ENCODE data around the gene LRRC14B. TPM values are rescaled to one million over a fixed set of nuclear protein-coding genes. Genes with fewer than 3 reads are reported as not detected.

The LRRC14B gene
- total RNA-seq, 1 experiment from 2014 or later, result not detected

DNA sequence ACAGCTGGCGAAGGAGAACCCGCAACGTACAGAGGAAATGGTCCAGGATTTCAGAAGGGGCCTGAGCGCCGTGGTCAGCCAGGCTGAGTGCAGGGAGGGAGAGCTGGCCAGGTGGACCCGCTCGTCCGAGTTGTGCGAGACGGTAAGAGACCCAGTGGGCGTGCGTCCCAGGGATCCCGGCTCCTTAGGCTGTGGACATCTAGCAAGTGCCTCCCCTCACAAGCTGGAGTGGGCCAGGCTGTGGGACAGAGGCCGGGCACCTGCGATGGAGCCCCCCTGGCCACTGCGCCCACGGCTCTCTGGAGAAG, 29.5 kb upstream of the LRRC14B start:
- Histone ChIP-seq H3K4me1 (ENCODE audit: insufficient read depth, low read length, poor library complexity, severe bottlenecking) (no peaks in the 10 kb centered on the region), H3K27me3 (replicated peaks; ENCODE audit: insufficient read depth, low read depth, low read length, poor library complexity) (no peaks in the 10 kb centered on the region), H3K36me3 (ENCODE audit: insufficient read depth, low read length, poor library complexity, severe bottlenecking) (no peaks in the 10 kb centered on the region), H3K27ac (ENCODE audit: low read depth, low read length, poor library complexity, severe bottlenecking) (no peak overlapping the region), H3K9me3 (ENCODE audit: low read depth, low read length, poor library complexity, severe bottlenecking) (no peaks in the 10 kb centered on the region), H3K4me3 (ENCODE audit: low read depth, low read length, poor library complexity, severe bottlenecking) (no peak overlapping the region)
- TF ChIP-seq EZH2 (IDR thresholded peaks at IDR 0.05; ENCODE audit: borderline replicate concordance, low read depth, low read length, poor library complexity, severe bottlenecking), result no peak
- TF ChIP-seq CTCF (conservative IDR thresholded peaks at IDR 0.05; ENCODE audit: low read depth, low read length), result no peak
- intact Hi-C loops (cut with micrococcal nuclease; ENCODE audit: unreplicated experiment), result no loop called here
- DNase-seq (ENCODE audit: low spot score), result no peak
- ChIA-PET POLR2A (ENCODE audit: low non-redundant PET) (no interaction called here), CTCF (no interaction called here)
- BruUV-seq (replicated peaks), result no TSS peak

DNA sequence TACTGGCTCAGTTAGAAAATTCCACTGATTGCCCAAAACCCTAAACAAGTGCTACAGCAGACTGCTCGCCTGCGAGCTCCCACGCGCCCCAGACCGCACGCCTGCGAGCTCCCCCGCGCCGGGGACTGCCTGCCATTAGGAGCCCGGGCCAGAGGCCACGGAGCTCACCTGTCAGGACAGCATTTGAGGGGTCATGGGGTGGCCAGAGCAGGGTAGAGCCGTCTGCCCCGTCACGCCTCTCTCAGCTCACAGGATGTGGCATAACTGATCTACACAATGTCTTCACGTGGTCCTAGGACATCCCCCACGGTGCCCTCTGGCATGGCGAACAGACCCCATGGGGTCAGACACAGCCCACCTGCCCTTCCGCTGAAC, 29.1 kb upstream of the LRRC14B start:
- intact Hi-C loops (cut with micrococcal nuclease; ENCODE audit: unreplicated experiment), result no loop called here
- no TSS peak for BruUV-seq (replicated peaks)
- Histone ChIP-seq H3K27ac (ENCODE audit: low read depth, low read length, poor library complexity, severe bottlenecking) (no peak overlapping the region), H3K9me3 (ENCODE audit: low read depth, low read length, poor library complexity, severe bottlenecking) (no peaks in the 10 kb centered on the region), H3K4me1 (ENCODE audit: insufficient read depth, low read length, poor library complexity, severe bottlenecking) (no peaks in the 10 kb centered on the region), H3K36me3 (ENCODE audit: insufficient read depth, low read length, poor library complexity, severe bottlenecking) (no peaks in the 10 kb centered on the region), H3K27me3 (replicated peaks; ENCODE audit: insufficient read depth, low read depth, low read length, poor library complexity) (no peaks in the 10 kb centered on the region), H3K4me3 (ENCODE audit: low read depth, low read length, poor library complexity, severe bottlenecking) (no peak overlapping the region)
- TF ChIP-seq EZH2 (IDR thresholded peaks at IDR 0.05; ENCODE audit: borderline replicate concordance, low read depth, low read length, poor library complexity, severe bottlenecking) (no peak), CTCF (conservative IDR thresholded peaks at IDR 0.05; ENCODE audit: low read depth, low read length) (no peak)
- ChIA-PET POLR2A (ENCODE audit: low non-redundant PET) (no interaction called here), CTCF (no interaction called here)
- DNase-seq (ENCODE audit: low spot score), result no peak

- Histone ChIP-seq H3K36me3 (ENCODE audit: insufficient read depth, low read length, poor library complexity, severe bottlenecking) (no peaks in the 10 kb centered on the region), H3K4me3 (ENCODE audit: low read depth, low read length, poor library complexity, severe bottlenecking) (no peak overlapping the region), H3K4me1 (ENCODE audit: insufficient read depth, low read length, poor library complexity, severe bottlenecking) (no peaks in the 10 kb centered on the region), H3K27me3 (replicated peaks; ENCODE audit: insufficient read depth, low read depth, low read length, poor library complexity) (no peaks in the 10 kb centered on the region), H3K27ac (ENCODE audit: low read depth, low read length, poor library complexity, severe bottlenecking) (no peak overlapping the region), H3K9me3 (ENCODE audit: low read depth, low read length, poor library complexity, severe bottlenecking) (no peaks in the 10 kb centered on the region)
- DNase-seq (ENCODE audit: low spot score), result no peak
- intact Hi-C loops (cut with micrococcal nuclease; ENCODE audit: unreplicated experiment), result no loop called here
- BruUV-seq (replicated peaks), result no TSS peak
- CTCF ChIA-PET, result no interaction called here
- POLR2A ChIA-PET (ENCODE audit: low non-redundant PET), result no interaction called here
- no peak for TF ChIP-seq EZH2 (IDR thresholded peaks at IDR 0.05; ENCODE audit: borderline replicate concordance, low read depth, low read length, poor library complexity, severe bottlenecking)
- no peak for TF ChIP-seq CTCF (conservative IDR thresholded peaks at IDR 0.05; ENCODE audit: low read depth, low read length)
Observed at GRCh38 chr5:162565-163337, 28.5 kb upstream of the LRRC14B start.

Data from A673 (cell line).